DMS79 treated with DMSO at 0.1 percent for 48 hours (cell line): ENCODE data around the gene MFAP4.

Experiments used
- DNase-seq: peaks from one replicate; lab custom pipeline; 2025; lab: John Stamatoyannopoulos, UW

Gene MFAP4

GRCh38 chr17:19348081-19348650, 38.8 kb downstream of the MFAP4 start:
- DNase-seq, result no peak

GRCh38 chr17:19347323-19348080, 39.5 kb downstream of the MFAP4 start:
- DNase-seq, result no peak

GRCh38 chr17:19346351-19347255, 40.4 kb downstream of the MFAP4 start:
- DNase-seq, result no peak

GRCh38 chr17:19345486-19346350, 41.3 kb downstream of the MFAP4 start:
- DNase-seq, result no peak

GRCh38 chr17:19345067-19345460, 41.9 kb downstream of the MFAP4 start:
- no peak for DNase-seq

- DNase-seq, result no peak
Measured at GRCh38 chr17:19344311-19345066, 42.5 kb downstream of the MFAP4 start.

GRCh38 chr17:19343671-19344151, 43.3 kb downstream of the MFAP4 start:
- no peak for DNase-seq

GRCh38 chr17:19343256-19343630, 43.7 kb downstream of the MFAP4 start:
- no peak for DNase-seq

GRCh38 chr17:19342611-19343255, 44.3 kb downstream of the MFAP4 start:
- no peak for DNase-seq

- DNase-seq, result no peak
Measured at GRCh38 chr17:19341641-19342610, 45.1 kb downstream of the MFAP4 start.

GRCh38 chr17:19341211-19341631, 45.8 kb downstream of the MFAP4 start:
- DNase-seq, result no peak

- DNase-seq, result no peak
Measured at GRCh38 chr17:19339341-19339815, 47.6 kb downstream of the MFAP4 start.

GRCh38 chr17:19338031-19338990, 48.7 kb downstream of the MFAP4 start:
- no peak for DNase-seq

GRCh38 chr17:19337712-19338023, 49.3 kb downstream of the MFAP4 start:
- no peak for DNase-seq

GRCh38 chr17:19336938-19337711, 49.9 kb downstream of the MFAP4 start:
- no peak for DNase-seq

GRCh38 chr17:19335951-19336631, 50.9 kb downstream of the MFAP4 start:
- DNase-seq, result no peak

GRCh38 chr17:19334331-19334730, 52.7 kb downstream of the MFAP4 start:
- DNase-seq, result no peak
